CD4-positive, alpha-beta T cell (primary cell): ENCODE measurements around the gene YARS2. TPM values are rescaled to one million over a fixed set of nuclear protein-coding genes. Genes with fewer than 3 reads are reported as not detected.

Experiments used
- ATAC-seq: fragments of 200-7000 bp; cut with Tn5 transposase; one replicate; pipeline ENCODE4 v1.10.0; 2022; ENCODE audit warnings: mild to moderate bottlenecking; ENCODE audit not compliant: poor library complexity
- CTCF ChIA-PET: fragments of 350-600 bp; sonication (Branson Sonifier 250); formaldehyde crosslinking; loops from one replicate; lab custom pipeline; 2021; ENCODE audit warnings: antibody characterized with exemption, inconsistent platforms; lab: Charles Lee
- POLR2A ChIA-PET: fragments of 350-600 bp; sonication (Branson Sonifier 250); formaldehyde crosslinking; loops from one replicate; lab custom pipeline; 2021; ENCODE audit warnings: antibody characterized with exemption, inconsistent platforms; lab: Charles Lee
- DNase-seq, 14 experiments: peaks; one replicate each; pipeline ENCODE4 v3.0.0-alpha.2; 2013 to 2020; ENCODE audit warnings: mixed read lengths in 2 of 14
- H3K27ac ChIP-seq, 2 donors: one replicate each; pipeline versions ENCODE4 v1.5.1 to v1.7.0; 2013; ENCODE audit warnings: low read length in 2 of 2, low read depth in 1 of 2, mild to moderate bottlenecking in 1 of 2
- H3K27me3 ChIP-seq, 2 experiments: 1 replicate in 1 of 2; 2 replicates in 1 of 2; pipeline versions ENCODE4 v1.6.1 to v1.7.0; 2013; ENCODE audit warnings: low read length in 2 of 2, control low read depth in 1 of 2, mild to moderate bottlenecking in 1 of 2, moderate library complexity in 1 of 2; ENCODE audit not compliant: insufficient read depth in 2 of 2, control insufficient read depth in 1 of 2
- H3K36me3 ChIP-seq: one replicate; pipeline ENCODE4 v1.6.1; 2013; ENCODE audit warnings: low read length, control low read depth; ENCODE audit not compliant: insufficient read depth
- H3K4me1 ChIP-seq: one replicate; pipeline ENCODE4 v1.6.1; 2013; ENCODE audit warnings: low read length, control low read depth; ENCODE audit not compliant: insufficient read depth
- H3K4me3 ChIP-seq: one replicate; pipeline ENCODE4 v1.5.1; 2013; ENCODE audit warnings: mild to moderate bottlenecking, low read length, moderate library complexity
- H3K9me3 ChIP-seq, 2 experiments: 1 replicate in 1 of 2; 2 replicates in 1 of 2; pipeline versions ENCODE4 v1.6.1 to v1.7.0; 2013; ENCODE audit warnings: low read length in 2 of 2, mild to moderate bottlenecking in 2 of 2, control low read depth in 1 of 2, moderate library complexity in 1 of 2; ENCODE audit not compliant: control insufficient read depth in 1 of 2, insufficient read depth in 1 of 2
- H3K27ac Mint-ChIP-seq: one replicate; pipeline ENCODE4 v1.8.0; 2020; ENCODE audit warnings: mixed read lengths
- H3K27me3 Mint-ChIP-seq: one replicate; pipeline ENCODE4 v1.8.0; 2021; ENCODE audit warnings: mixed read lengths
- H3K36me3 Mint-ChIP-seq: one replicate; pipeline ENCODE4 v1.8.0; 2021; ENCODE audit warnings: low read depth, mixed read lengths
- H3K4me1 Mint-ChIP-seq: one replicate; pipeline ENCODE4 v1.8.0; 2021; ENCODE audit warnings: low read depth, mixed read lengths
- H3K4me3 Mint-ChIP-seq: one replicate; pipeline ENCODE4 v1.8.0; 2020; ENCODE audit warnings: mild to moderate bottlenecking, mixed read lengths
- H3K9me3 Mint-ChIP-seq: one replicate; pipeline ENCODE4 v1.8.0; 2020; ENCODE audit warnings: mixed read lengths
- intact Hi-C, 2 experiments: fragments of 100-400 bp; cut with DNase I in 1 of 2; cut with micrococcal nuclease in 1 of 2; formaldehyde crosslinking; loops; one replicate each; pipeline versions ENCODE4 v1.15.1 to v1.9.0; 2023 to 2025; cut with DNase I, micrococcal nuclease
- total RNA-seq, 174 experiments: library from RNA in 2 of 174; stranded (reverse) in 2 of 174; gene quantifications; one replicate each; pipeline ENCODE4 v1.2.3 and lab custom pipeline; 2021 to 2026
- TF ChIP-seq, protein P1 (sequence below): fragments of 200-600 bp; IDR thresholded peaks from one replicate; pipeline ENCODE4 v1.8.0; 2022; ENCODE audit warnings: antibody characterized with exemption, mild to moderate bottlenecking

The YARS2 gene
- total RNA-seq, 2 experiments from 2014 or later, result 12.0 to 13.0 TPM

DNA sequence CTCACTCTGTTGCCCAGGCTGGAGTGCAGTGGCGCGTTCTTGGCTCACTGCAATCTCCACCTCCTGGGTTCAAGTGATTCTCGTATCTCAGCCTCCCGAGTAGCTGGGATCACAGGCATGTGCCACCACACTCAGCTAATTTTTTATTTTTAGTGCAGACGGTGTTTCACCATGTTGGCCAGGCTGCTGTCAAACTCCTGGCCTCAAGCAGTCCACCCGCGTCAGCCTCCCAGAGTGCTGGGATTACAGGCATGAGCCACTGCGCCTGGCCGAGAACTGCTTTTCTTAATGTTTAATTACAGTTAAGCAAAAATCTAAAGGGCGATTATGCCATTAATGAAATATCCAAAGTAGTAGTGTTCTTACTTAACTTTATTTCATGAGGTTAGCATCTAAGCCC is 13.6 kb downstream of the YARS2 start:
- Mint-ChIP-seq H3K4me3 (no peak overlapping the region), H3K4me1 (peaks cover 26% of the 10 kb centered on the region), H3K36me3 (peaks cover 94% of the 10 kb centered on the region), H3K27ac (no peak overlapping the region), H3K27me3 (no peaks in the 10 kb centered on the region), H3K9me3 (no peaks in the 10 kb centered on the region)
- Histone ChIP-seq H3K27me3 (no peaks in the 10 kb centered on the region), H3K36me3 (peaks cover 83% of the 10 kb centered on the region), H3K9me3 (no peaks in the 10 kb centered on the region), H3K4me3 (no peak overlapping the region), H3K4me1 (no peaks in the 10 kb centered on the region), H3K27ac (no peak overlapping the region)
- intact Hi-C loops, result no loop called here
- DNase-seq (no peak), ATAC-seq (no peak)
- ChIA-PET POLR2A (no interaction called here), CTCF (interaction anchor here (1.3 kb wide), 1 partner anchor 14 kb away, joined by 3 read pairs; the partner anchor contains the start of gene YARS2)
- TF ChIP-seq, protein P1, sequence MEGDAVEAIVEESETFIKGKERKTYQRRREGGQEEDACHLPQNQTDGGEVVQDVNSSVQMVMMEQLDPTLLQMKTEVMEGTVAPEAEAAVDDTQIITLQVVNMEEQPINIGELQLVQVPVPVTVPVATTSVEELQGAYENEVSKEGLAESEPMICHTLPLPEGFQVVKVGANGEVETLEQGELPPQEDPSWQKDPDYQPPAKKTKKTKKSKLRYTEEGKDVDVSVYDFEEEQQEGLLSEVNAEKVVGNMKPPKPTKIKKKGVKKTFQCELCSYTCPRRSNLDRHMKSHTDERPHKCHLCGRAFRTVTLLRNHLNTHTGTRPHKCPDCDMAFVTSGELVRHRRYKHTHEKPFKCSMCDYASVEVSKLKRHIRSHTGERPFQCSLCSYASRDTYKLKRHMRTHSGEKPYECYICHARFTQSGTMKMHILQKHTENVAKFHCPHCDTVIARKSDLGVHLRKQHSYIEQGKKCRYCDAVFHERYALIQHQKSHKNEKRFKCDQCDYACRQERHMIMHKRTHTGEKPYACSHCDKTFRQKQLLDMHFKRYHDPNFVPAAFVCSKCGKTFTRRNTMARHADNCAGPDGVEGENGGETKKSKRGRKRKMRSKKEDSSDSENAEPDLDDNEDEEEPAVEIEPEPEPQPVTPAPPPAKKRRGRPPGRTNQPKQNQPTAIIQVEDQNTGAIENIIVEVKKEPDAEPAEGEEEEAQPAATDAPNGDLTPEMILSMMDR, result no peak

DNA sequence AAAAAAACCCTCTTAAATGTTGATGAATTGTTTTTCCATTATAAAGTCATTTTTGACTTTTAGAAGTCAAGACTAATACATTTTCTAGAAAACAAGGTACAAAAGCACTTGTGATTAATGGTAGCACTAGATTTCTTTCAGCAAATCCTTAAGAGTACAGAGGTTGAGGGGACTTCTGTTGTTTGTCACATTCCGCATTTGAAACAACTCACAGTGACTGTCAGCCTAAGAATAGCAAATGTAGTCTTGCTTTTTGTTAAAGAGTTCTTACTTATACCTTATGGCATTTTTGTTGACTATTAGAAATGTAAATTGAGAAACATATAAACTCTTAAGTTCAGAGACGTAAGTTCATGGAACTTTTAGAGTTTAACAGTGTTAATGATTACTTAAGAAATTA is 16.4 kb downstream of the YARS2 start:
- CTCF ChIA-PET, result no interaction called here
- H3K27ac ChIP-seq, result no peak overlapping the region
- Mint-ChIP-seq H3K9me3 (no peaks in the 10 kb centered on the region), H3K4me3 (no peak overlapping the region), H3K27me3 (no peaks in the 10 kb centered on the region), H3K36me3 (peaks cover 92% of the 10 kb centered on the region), H3K4me1 (peaks cover 16% of the 10 kb centered on the region), H3K27ac (no peak overlapping the region)
- TF ChIP-seq, protein P1, result no peak
- intact Hi-C loops, result no loop called here
- H3K4me1 ChIP-seq, result no peaks in the 10 kb centered on the region
- DNase-seq, result no peak
- H3K4me3 ChIP-seq, result no peak overlapping the region
- no peaks in the 10 kb centered on the region for H3K27me3 ChIP-seq
- peaks cover 80% of the 10 kb centered on the region for H3K36me3 ChIP-seq
- ATAC-seq, result no peak
- H3K9me3 ChIP-seq, result no peaks in the 10 kb centered on the region
- POLR2A ChIA-PET, result no interaction called here

DNA sequence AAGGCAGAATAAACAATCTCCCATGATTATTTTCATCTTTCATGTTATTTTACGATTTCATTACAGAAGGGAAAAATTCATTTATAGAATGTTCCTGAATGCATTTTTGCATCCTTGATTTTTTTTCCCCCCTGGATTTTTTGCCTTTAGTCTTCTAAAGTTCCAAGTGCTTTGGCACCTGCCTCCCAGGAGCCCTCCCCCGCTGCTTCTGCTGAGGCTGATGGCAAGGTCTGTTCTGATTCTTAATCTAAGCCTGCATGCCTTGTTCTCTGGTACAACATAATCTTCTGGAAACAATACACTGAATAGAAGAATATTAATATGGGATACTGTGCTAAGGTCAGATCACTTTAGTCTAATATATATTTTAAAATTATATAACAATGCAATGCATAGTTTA is 18.0 kb downstream of the YARS2 start:
- H3K9me3 ChIP-seq, result no peaks in the 10 kb centered on the region
- CTCF ChIA-PET, result interaction anchor here (1.0 kb wide), 1 partner anchor 45 kb away, joined by 3 read pairs; no protein-coding TSS in a partner anchor
- H3K4me3 Mint-ChIP-seq, result no peak overlapping the region
- no peaks in the 10 kb centered on the region for H3K4me1 ChIP-seq
- peaks cover 8% of the 10 kb centered on the region for H3K4me1 Mint-ChIP-seq
- H3K4me3 ChIP-seq, result no peak overlapping the region
- intact Hi-C loops, result no loop called here
- DNase-seq (no peak), ATAC-seq (no peak)
- H3K27me3 Mint-ChIP-seq, result no peaks in the 10 kb centered on the region
- H3K27ac Mint-ChIP-seq, result peak overlapping the region; percentile 30
- H3K36me3 ChIP-seq, result peaks cover 75% of the 10 kb centered on the region
- TF ChIP-seq, protein P1, result no peak
- no peaks in the 10 kb centered on the region for H3K27me3 ChIP-seq
- peaks cover 90% of the 10 kb centered on the region for H3K36me3 Mint-ChIP-seq
- no peaks in the 10 kb centered on the region for H3K9me3 Mint-ChIP-seq
- H3K27ac ChIP-seq, result no peak overlapping the region
- POLR2A ChIA-PET, result interaction anchor here (1.0 kb wide), 1 partner anchor 18 kb away, joined by 3 read pairs; the partner anchor contains the start of gene YARS2
